ENCODE measurements around the gene BMP3.

BMP3 gene

DNA sequence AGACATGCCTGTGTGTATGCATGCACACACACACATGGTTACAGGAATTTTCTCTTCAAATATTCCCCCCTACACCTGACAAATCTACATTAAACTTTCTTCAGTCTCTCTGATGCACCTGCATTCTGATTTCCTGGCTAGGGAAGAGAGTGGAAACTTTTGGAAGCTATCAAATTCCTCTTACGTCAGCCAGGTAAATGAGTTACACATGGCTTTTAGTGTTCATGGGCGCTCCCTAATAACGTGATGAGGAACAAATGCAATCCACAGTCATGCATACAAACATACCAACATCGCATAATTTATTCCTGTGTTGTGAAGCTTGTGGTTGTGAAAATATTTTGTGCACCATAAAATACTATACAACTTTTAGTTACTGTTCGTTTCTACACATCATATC, 34.9 kb downstream of the BMP3 start:
- no peaks in the 10 kb centered on the region for H4K20me1 ChIP-seq
- no peaks in the 10 kb centered on the region for H3K4me1 ChIP-seq
- H3K4me3 ChIP-seq = no peak overlapping the region
- no peak overlapping the region for H3K27ac ChIP-seq
- TF ChIP-seq Cebpa-rat (IDR thresholded peaks at IDR 0.05) = no peak
- no peaks in the 10 kb centered on the region for H3K27me3 ChIP-seq
- H3K4me2 ChIP-seq = no peak overlapping the region
- H3K9ac ChIP-seq = no peak overlapping the region
- no peaks in the 10 kb centered on the region for H3K36me3 ChIP-seq
- H3K9me3 ChIP-seq = no peaks in the 10 kb centered on the region

DNA sequence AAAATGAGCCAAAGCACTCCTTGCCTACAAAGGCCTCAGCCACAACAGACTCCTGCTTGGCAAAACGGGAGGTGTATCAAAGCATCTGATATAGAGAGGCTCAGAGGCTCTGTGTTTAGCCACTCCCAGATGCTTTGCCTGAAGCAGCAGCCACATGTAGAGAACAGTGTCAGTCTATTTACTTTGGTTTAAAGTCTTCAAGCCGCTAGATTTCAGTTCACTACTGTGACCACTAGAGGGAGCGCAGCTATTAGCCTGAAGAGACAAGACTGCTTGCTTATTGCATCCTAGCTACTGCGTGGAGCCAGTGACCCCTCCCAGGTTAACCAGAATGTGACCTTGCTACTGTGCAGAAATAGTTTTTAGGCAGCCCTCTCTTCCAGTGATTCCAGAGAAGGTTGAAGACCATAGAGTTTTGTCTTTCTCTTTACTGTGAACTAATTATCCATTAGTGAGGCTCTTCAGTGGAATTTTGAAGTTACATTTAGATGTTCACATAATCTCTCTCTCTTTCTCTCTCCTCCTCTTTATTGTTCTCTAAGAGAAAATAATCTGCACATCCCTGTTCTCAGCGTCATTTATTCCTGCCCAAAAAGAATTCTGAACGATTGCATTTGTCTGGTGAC, 39.3 kb downstream of the BMP3 start:
- Histone ChIP-seq H3K4me1 (no peaks in the 10 kb centered on the region), H3K4me3 (no peak overlapping the region), H3K4me2 (no peak overlapping the region), H3K36me3 (no peaks in the 10 kb centered on the region), H4K20me1 (no peaks in the 10 kb centered on the region), H3K27ac (no peak overlapping the region), H3K9ac (no peak overlapping the region), H3K27me3 (no peaks in the 10 kb centered on the region), H3K9me3 (no peaks in the 10 kb centered on the region)
- no peak for TF ChIP-seq Cebpa-rat (IDR thresholded peaks at IDR 0.05)

GRCh38 chr4:81071013-81071412, 40.5 kb downstream of the BMP3 start:
- no peak overlapping the region for H3K27ac ChIP-seq
- no peak overlapping the region for H3K4me3 ChIP-seq
- no peaks in the 10 kb centered on the region for H3K27me3 ChIP-seq
- H3K36me3 ChIP-seq = no peaks in the 10 kb centered on the region
- no peaks in the 10 kb centered on the region for H3K4me1 ChIP-seq
- H4K20me1 ChIP-seq = no peaks in the 10 kb centered on the region
- no peaks in the 10 kb centered on the region for H3K9me3 ChIP-seq
- no peak overlapping the region for H3K4me2 ChIP-seq
- H3K9ac ChIP-seq = no peak overlapping the region
- no peak for TF ChIP-seq Cebpa-rat (IDR thresholded peaks at IDR 0.05)

DNA sequence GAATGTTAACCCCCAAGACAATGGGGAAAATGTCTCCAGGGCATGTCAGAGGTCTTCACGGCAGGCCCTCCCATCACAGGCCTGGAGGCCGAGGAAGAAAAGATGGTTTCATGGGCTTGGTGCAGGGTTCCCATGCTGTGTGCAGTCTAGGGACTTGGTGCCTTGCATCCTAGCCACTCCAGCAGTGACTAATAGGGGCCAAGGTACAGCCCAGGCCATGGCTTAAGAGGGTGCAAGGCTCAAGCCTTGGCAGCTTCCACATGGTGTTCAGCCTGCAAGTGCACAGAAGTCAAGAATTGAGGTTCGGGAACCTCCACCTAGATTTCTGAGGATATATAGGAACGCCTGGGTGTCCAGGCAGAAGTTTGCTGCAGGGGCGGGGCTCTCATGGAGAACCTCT, 50.6 kb downstream of the BMP3 start:
- Histone ChIP-seq H3K4me2 (no peak overlapping the region), H4K20me1 (no peaks in the 10 kb centered on the region), H3K9ac (no peak overlapping the region), H3K9me3 (peaks cover 32% of the 10 kb centered on the region), H3K4me1 (peaks cover 26% of the 10 kb centered on the region), H3K36me3 (no peaks in the 10 kb centered on the region), H3K27me3 (no peaks in the 10 kb centered on the region), H3K27ac (no peak overlapping the region), H3K4me3 (no peak overlapping the region)
- no peak for TF ChIP-seq Cebpa-rat (IDR thresholded peaks at IDR 0.05)

- TF ChIP-seq Cebpa-rat (IDR thresholded peaks at IDR 0.05) = no peak
- Histone ChIP-seq H3K9me3 (peaks cover 32% of the 10 kb centered on the region), H3K27ac (no peak overlapping the region), H3K4me1 (peaks cover 11% of the 10 kb centered on the region), H3K4me3 (no peak overlapping the region), H3K9ac (no peak overlapping the region), H3K27me3 (no peaks in the 10 kb centered on the region), H3K4me2 (no peak overlapping the region), H4K20me1 (no peaks in the 10 kb centered on the region), H3K36me3 (no peaks in the 10 kb centered on the region)
These were observed 53.5 kb downstream of the BMP3 start for GRCh38 chr4:81084029-81084428.

DNA sequence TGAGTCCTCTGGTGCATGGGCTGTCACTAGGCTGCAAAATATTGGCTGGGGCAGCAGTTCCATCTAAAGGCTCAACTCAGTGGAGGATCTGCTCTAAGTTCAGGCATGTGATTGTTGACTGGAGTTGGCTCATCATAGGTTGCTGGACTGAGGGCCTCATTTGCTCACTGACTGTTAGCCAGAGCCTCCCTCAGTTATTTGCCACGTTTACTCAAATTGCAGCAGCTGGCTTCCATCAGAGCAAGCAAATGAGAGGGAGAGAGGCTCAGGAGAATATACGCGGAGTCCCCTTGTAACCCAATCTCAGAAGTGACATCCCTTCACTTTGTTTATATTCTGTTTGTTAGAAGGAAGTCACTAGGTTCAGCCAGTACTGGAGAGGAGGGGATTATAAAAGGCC, 54.1 kb downstream of the BMP3 start:
- H3K9ac ChIP-seq = no peak overlapping the region
- no peak for TF ChIP-seq Cebpa-rat (IDR thresholded peaks at IDR 0.05)
- H3K27me3 ChIP-seq = no peaks in the 10 kb centered on the region
- no peak overlapping the region for H3K27ac ChIP-seq
- H3K36me3 ChIP-seq = no peaks in the 10 kb centered on the region
- H3K9me3 ChIP-seq = peaks cover 32% of the 10 kb centered on the region
- H3K4me2 ChIP-seq = no peak overlapping the region
- peaks cover 5% of the 10 kb centered on the region for H3K4me1 ChIP-seq
- no peaks in the 10 kb centered on the region for H4K20me1 ChIP-seq
- H3K4me3 ChIP-seq = no peak overlapping the region

- H4K20me1 ChIP-seq = no peaks in the 10 kb centered on the region
- no peak for TF ChIP-seq Cebpa-rat (IDR thresholded peaks at IDR 0.05)
- H3K9ac ChIP-seq = no peak overlapping the region
These were observed 54.8 kb downstream of the BMP3 start for GRCh38 chr4:81085291-81085690.

DNA sequence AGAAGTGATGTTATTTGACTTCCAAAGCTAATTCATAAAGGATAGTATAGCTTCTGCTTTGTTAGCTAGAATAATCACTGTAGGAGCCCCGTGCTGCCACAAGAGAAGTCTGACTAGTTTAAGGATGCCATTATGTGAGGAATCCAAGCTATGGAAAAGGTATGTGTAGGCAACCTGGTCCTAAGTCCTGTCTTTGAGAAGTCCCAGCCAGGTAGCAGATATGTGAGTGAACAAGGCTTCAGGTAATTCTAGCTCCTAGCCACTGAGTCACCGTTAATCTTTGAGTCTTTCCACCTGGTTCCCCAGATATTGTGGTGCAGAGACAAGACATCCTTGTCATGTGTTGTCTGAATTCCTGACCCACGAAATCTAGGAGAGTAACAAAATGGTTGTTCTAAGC, 55.5 kb downstream of the BMP3 start:
- H3K4me1 ChIP-seq = no peaks in the 10 kb centered on the region
- H3K36me3 ChIP-seq = no peaks in the 10 kb centered on the region
- H3K27ac ChIP-seq = no peak overlapping the region
- no peaks in the 10 kb centered on the region for H4K20me1 ChIP-seq
- H3K4me3 ChIP-seq = no peak overlapping the region
- peaks cover 20% of the 10 kb centered on the region for H3K9me3 ChIP-seq
- no peak for TF ChIP-seq Cebpa-rat (IDR thresholded peaks at IDR 0.05)
- H3K4me2 ChIP-seq = no peak overlapping the region
- H3K27me3 ChIP-seq = no peaks in the 10 kb centered on the region
- H3K9ac ChIP-seq = no peak overlapping the region

More at GRCh38 chr4:81085291-81085690, 54.8 kb downstream of the BMP3 start:
- H3K27me3 ChIP-seq = no peaks in the 10 kb centered on the region
- H3K9me3 ChIP-seq = peaks cover 27% of the 10 kb centered on the region
- H3K4me2 ChIP-seq = no peak overlapping the region
- H3K4me1 ChIP-seq = no peaks in the 10 kb centered on the region
- no peaks in the 10 kb centered on the region for H3K36me3 ChIP-seq
- no peak overlapping the region for H3K27ac ChIP-seq
- no peak overlapping the region for H3K4me3 ChIP-seq

DNA sequence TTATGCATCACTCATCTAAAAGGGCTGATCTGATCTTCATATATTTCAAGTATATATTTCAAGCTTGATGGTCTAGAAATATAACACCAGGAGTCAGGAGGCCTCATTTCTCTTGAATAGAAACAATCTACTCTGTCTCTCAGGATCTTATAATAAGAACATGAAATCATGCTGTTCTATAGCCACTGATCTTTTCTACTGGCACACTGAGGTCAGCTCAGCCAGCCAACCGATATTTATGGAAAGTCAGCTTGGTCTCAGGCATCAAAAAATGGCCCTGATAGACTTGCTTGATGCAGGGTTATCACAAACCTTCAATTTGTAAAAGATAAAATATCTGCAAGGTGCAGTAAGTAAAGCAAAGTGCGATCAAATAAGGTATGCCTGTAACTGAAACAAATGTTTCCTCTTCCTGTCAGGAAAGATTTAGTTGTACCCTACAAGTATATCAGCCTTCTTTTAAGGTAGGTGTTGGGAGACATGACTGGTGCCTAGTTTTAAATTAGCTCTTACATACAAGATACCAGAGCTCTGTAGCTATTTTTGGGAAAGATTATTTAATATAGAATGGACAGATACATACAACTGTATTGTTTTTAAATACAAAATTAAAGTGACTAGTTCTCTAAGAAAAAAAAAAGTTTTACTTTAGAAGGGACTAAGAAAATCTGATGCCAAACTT, 63.4 kb downstream of the BMP3 start:
- Histone ChIP-seq H3K9me3 (peaks cover 8% of the 10 kb centered on the region; the same call in 1 of the 2 replicates), H3K36me3 (no peaks in the 10 kb centered on the region), H3K27ac (no peak overlapping the region), H3K4me3 (no peak overlapping the region), H4K20me1 (no peaks in the 10 kb centered on the region), H3K27me3 (no peaks in the 10 kb centered on the region), H3K4me2 (no peak overlapping the region), H3K9ac (no peak overlapping the region), H3K4me1 (no peaks in the 10 kb centered on the region)
- no peak for TF ChIP-seq Cebpa-rat (IDR thresholded peaks at IDR 0.05)

DNA sequence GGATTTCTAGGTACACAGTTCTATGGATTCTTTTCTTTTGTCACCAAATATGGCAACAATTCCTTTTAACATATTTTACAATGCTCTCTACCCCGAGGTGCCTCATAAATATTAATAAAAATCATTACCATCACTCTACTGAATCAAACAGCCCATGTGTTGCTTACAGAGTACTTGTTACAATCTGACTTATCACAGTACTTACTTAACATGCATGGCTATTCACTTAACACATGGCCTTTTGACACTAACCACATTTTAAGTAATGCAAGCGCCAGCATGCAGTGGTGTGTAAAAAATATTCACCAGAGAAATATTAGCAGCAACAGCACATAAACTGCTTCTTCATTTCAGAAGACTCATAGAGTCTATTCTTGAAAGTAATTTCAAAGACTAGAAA, 64.9 kb downstream of the BMP3 start:
- Histone ChIP-seq H3K36me3 (no peaks in the 10 kb centered on the region), H3K9ac (no peak overlapping the region), H3K9me3 (peaks cover 8% of the 10 kb centered on the region; the same call in 1 of the 2 replicates), H3K27ac (no peak overlapping the region), H3K4me1 (no peaks in the 10 kb centered on the region), H4K20me1 (no peaks in the 10 kb centered on the region), H3K4me2 (no peak overlapping the region), H3K27me3 (no peaks in the 10 kb centered on the region), H3K4me3 (no peak overlapping the region)
- no peak for TF ChIP-seq Cebpa-rat (IDR thresholded peaks at IDR 0.05)
